ENCODE data around the gene ZC3H14.

Gene ZC3H14

GRCh38 chr14:88639221-88639620 lies 76.4 kb downstream of the ZC3H14 start:
- no peak for DNase-seq (ENCODE audit: low read depth)
- no peak for TF ChIP-seq CTCF (IDR thresholded peaks at IDR 0.05; ENCODE audit: low read depth, low read length, missing control alignments)
- in situ Hi-C loops (cut with HindIII; ENCODE audit: low sequenced_read_pairs): no loop called here
- no peak overlapping the region for H3K4me3 ChIP-seq (ENCODE audit: low read depth, low read length)

GRCh38 chr14:88660056-88660455 lies 97.2 kb downstream of the ZC3H14 start:
- no peak for DNase-seq (ENCODE audit: low read depth)
- no peak overlapping the region for H3K4me3 ChIP-seq (ENCODE audit: low read depth, low read length)
- in situ Hi-C loops (cut with HindIII; ENCODE audit: low sequenced_read_pairs): no loop called here
- no peak for TF ChIP-seq CTCF (IDR thresholded peaks at IDR 0.05; ENCODE audit: low read depth, low read length, missing control alignments)

GRCh38 chr14:88667555-88668273 lies 104.9 kb downstream of the ZC3H14 start:
- no peak overlapping the region for H3K4me3 ChIP-seq (ENCODE audit: low read depth, low read length)
- in situ Hi-C loops (cut with HindIII; ENCODE audit: low sequenced_read_pairs): loop anchor here (5.0 kb wide), 1 partner anchor 80 kb away; no protein-coding TSS in a partner anchor
- TF ChIP-seq CTCF (IDR thresholded peaks at IDR 0.05; ENCODE audit: low read depth, low read length, missing control alignments): peak; percentile 94
- DNase-seq (ENCODE audit: low read depth): peak; percentile 74

GRCh38 chr14:88668448-88669116 lies 105.7 kb downstream of the ZC3H14 start:
- in situ Hi-C loops (cut with HindIII; ENCODE audit: low sequenced_read_pairs): loop anchor here (5.0 kb wide), 1 partner anchor 79 kb away; no protein-coding TSS in a partner anchor
- no peak for DNase-seq (ENCODE audit: low read depth)

GRCh38 chr14:88669346-88669745 lies 106.5 kb downstream of the ZC3H14 start:
- DNase-seq (ENCODE audit: low read depth): no peak
- no peak for TF ChIP-seq CTCF (IDR thresholded peaks at IDR 0.05; ENCODE audit: low read depth, low read length, missing control alignments)
- in situ Hi-C loops (cut with HindIII; ENCODE audit: low sequenced_read_pairs): loop anchor here (5.0 kb wide), 1 partner anchor 78 kb away; no protein-coding TSS in a partner anchor
- H3K4me3 ChIP-seq (ENCODE audit: low read depth, low read length): no peak overlapping the region

More at GRCh38 chr14:88668448-88669116, 105.7 kb downstream of the ZC3H14 start:
- no peak overlapping the region for H3K4me3 ChIP-seq (ENCODE audit: low read depth, low read length)
- TF ChIP-seq CTCF (IDR thresholded peaks at IDR 0.05; ENCODE audit: low read depth, low read length, missing control alignments): no peak
